Endometrial microvascular endothelial cells (primary cell): ENCODE data around the gene FOXF1. TPM values are rescaled to one million over a fixed set of nuclear protein-coding genes. Genes with fewer than 3 reads are reported as not detected.

Experiments used
- in situ Hi-C: cut with HindIII; loops from 2 replicates; pipeline ENCODE4 v1.10.0; 2017; ENCODE audit warnings: low sequenced_read_pairs, low pct_unique_long_range_greater_than_20kb; ENCODE audit errors: inconsistent ontology term
- total RNA-seq: library from RNA; depleted of rRNA; stranded (reverse); fragments of >200 nt; gene quantifications from one replicate; pipeline ENCODE4 v1.2.3, GENCODE V29; 2015; ENCODE audit errors: inconsistent ontology term

Gene FOXF1
- total RNA-seq, 1 donor from 2014 or later, result 20.8 TPM

- in situ Hi-C loops, result loop anchor here (10.0 kb wide), 2 partner anchors 168 to 438 kb away; no protein-coding TSS in a partner anchor
Measured at GRCh38 chr16:86512860-86513470, 2.6 kb downstream of the FOXF1 start.

- in situ Hi-C loops, result loop anchor here (10.0 kb wide), 2 partner anchors 169 to 439 kb away; no protein-coding TSS in a partner anchor
Measured at GRCh38 chr16:86513471-86514277, 3.3 kb downstream of the FOXF1 start.

GRCh38 chr16:86514481-86515376, 4.4 kb downstream of the FOXF1 start:
- in situ Hi-C loops, result loop anchor here (10.0 kb wide), 2 partner anchors 170 to 440 kb away; no protein-coding TSS in a partner anchor

GRCh38 chr16:86515413-86515776, 5.1 kb downstream of the FOXF1 start:
- in situ Hi-C loops, result loop anchor here (10.0 kb wide), 2 partner anchors 171 to 441 kb away; no protein-coding TSS in a partner anchor

- in situ Hi-C loops, result loop anchor here (10.0 kb wide), 2 partner anchors 171 to 441 kb away; no protein-coding TSS in a partner anchor
Measured at GRCh38 chr16:86515777-86516622, 5.7 kb downstream of the FOXF1 start.

GRCh38 chr16:86516623-86517003, 6.3 kb downstream of the FOXF1 start:
- in situ Hi-C loops, result loop anchor here (10.0 kb wide), 2 partner anchors 172 to 442 kb away; no protein-coding TSS in a partner anchor

- in situ Hi-C loops, result loop anchor here (10.0 kb wide), 2 partner anchors 172 to 442 kb away; no protein-coding TSS in a partner anchor
Measured at GRCh38 chr16:86517033-86517432, 6.7 kb downstream of the FOXF1 start.

GRCh38 chr16:86517652-86518258, 7.4 kb downstream of the FOXF1 start:
- in situ Hi-C loops, result loop anchor here (10.0 kb wide), 2 partner anchors 173 to 443 kb away; no protein-coding TSS in a partner anchor

- in situ Hi-C loops, result loop anchor here (10.0 kb wide), 2 partner anchors 174 to 444 kb away; no protein-coding TSS in a partner anchor
Measured at GRCh38 chr16:86519007-86519648, 8.8 kb downstream of the FOXF1 start.

- in situ Hi-C loops, result loop anchor here (10.0 kb wide), 2 partner anchors 175 to 445 kb away; no protein-coding TSS in a partner anchor
Measured at GRCh38 chr16:86519649-86520316, 9.5 kb downstream of the FOXF1 start.

- in situ Hi-C loops, result no loop called here
Measured at GRCh38 chr16:86520317-86521210, 10.2 kb downstream of the FOXF1 start.

- in situ Hi-C loops, result no loop called here
Measured at GRCh38 chr16:86521236-86522197, 11.2 kb downstream of the FOXF1 start.

- in situ Hi-C loops, result no loop called here
Measured at GRCh38 chr16:86522634-86523033, 12.3 kb downstream of the FOXF1 start.

- in situ Hi-C loops, result no loop called here
Measured at GRCh38 chr16:86523166-86523740, 12.9 kb downstream of the FOXF1 start.
